Kidney tubule cell (primary cell): ENCODE measurements around the gene CPLANE1.

Experiments
- DNase-seq: peaks from one replicate; pipeline ENCODE4 v3.0.0-alpha.2; 2018; ENCODE audit warnings: low spot score

Gene CPLANE1

DNA sequence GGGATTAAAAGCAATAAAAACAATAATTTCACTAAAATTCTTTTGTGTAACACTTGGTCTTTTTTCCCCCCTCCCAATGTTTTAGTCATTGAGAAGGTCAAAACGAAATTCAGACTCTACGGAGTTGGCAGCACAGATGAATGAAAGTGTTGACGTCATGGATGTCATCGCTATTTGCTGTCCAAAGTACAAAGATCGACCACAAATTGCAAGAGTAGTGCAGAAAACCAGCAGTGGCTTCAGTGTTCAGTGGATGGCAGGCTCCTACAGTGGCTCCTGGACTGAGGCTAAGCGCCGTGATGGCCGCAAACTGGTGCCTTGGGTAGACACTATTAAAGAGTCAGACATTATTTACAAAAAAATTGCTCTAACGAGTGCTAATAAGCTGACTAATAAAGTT is 184.7 kb downstream of the CPLANE1 start:
- no peak for DNase-seq

DNA sequence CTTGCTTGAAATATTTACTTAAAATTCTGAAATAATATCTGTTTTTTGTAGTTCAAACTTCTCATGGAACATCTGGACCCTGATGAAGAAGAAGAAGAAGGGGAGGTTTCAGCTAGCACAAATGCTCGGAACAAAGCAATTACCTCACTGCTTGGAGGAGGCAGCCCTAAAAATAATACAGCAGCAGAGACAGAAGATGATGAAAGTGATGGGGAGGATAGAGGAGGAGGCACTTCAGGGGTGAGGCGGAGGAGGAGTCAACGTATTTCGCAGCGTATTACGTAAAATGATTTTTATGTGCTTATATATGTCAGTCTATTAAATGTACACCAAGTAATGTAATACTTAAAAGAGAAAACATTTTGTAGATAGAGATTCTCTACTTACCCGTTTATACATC is 185.4 kb downstream of the CPLANE1 start:
- DNase-seq: no peak

GRCh38 chr5:37060030-37060429 is 189.1 kb downstream of the CPLANE1 start:
- no peak for DNase-seq

GRCh38 chr5:37056762-37057161 is 192.4 kb downstream of the CPLANE1 start:
- no peak for DNase-seq
